HG03342 (cell line): Measurements from ENCODE around the gene ANKRD36C.
"Not testable (repeated sequence)": the region's sequence is repeated elsewhere in the genome, so short reads cannot be mapped to it uniquely, and the experiment has no call there.

Experiments used
- ATAC-seq: cut with Tn5 transposase; IDR thresholded peaks from one replicate; pipeline ENCODE4 v1.9.1; 2021; ENCODE audit warnings: mild to moderate bottlenecking, moderate library complexity; ENCODE audit not compliant: unreplicated experiment

The ANKRD36C gene

DNA sequence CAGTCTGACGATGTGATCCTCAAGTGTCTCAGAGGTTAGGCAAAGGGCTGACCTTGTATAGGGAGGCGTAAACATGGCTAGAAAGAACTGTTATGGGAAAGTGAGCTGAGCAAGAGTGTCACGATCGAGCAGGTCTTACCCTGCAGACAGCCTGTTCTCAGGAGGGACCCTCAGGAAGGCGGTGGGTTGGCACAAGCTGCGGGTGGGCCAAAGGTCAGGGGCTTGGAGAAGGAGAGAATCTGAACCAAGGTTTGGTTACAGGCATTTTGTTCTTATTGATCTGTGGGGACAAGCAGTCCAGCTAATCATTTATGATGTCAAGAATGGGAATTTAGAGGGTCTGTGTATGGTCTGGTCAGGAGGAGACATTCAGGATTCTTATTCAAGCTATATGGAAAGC, 16.4 kb upstream of the ANKRD36C start:
- not testable (repeated sequence) for ATAC-seq

GRCh38 chr2:96006248-96006647, 14.6 kb upstream of the ANKRD36C start:
- ATAC-seq = not testable (repeated sequence)

GRCh38 chr2:95992520-95993272, 1.1 kb upstream of the ANKRD36C start:
- not testable (repeated sequence) for ATAC-seq

GRCh38 chr2:95992102-95992501, 478 bp upstream of the ANKRD36C start:
- peak; percentile 31 for ATAC-seq

DNA sequence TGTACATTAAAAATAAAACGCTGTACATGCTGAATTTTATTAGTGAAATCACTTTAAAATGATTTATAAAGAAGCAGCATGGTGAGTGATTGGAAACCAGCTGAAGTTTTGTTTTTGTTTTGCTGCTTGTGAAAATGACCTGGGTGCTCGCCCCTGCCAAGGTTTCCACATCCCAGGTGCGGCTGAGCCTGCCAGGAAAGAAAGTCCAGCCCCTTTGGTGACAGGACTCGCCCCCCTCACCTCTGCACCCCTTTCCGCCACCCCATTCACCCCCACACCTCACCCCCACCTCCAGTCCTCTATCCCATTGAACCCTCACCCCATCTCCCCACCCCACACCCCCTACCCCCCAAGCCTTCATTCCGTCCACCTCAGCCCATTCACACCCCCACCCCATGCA, 740 bp downstream of the ANKRD36C start:
- not testable (repeated sequence) for ATAC-seq

DNA sequence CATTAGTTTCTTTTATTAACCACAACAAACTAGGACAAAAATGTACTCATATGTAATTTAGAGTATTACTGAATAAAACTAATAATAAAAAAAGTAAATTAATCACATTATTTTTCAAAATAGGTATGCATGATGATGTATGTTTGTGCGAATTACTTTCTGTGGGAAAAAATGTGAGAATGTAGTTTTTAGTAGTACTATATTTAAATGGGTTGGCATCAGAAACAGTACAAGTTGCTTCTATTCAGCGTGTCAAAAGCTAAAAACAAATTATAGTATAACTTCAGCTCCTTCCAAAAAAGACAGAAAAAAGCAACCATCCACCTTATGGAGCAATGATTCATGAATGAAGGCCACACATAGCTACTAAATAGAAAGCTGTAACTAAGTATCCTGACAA, 40.0 kb downstream of the ANKRD36C start:
- not testable (repeated sequence) for ATAC-seq

- not testable (repeated sequence) for ATAC-seq
Measured at GRCh38 chr2:95948039-95948438, 43.6 kb downstream of the ANKRD36C start.

- ATAC-seq = not testable (repeated sequence)
Measured at GRCh38 chr2:95939947-95940346, 51.7 kb downstream of the ANKRD36C start.

GRCh38 chr2:95930740-95931139, 60.9 kb downstream of the ANKRD36C start:
- not testable (repeated sequence) for ATAC-seq

DNA sequence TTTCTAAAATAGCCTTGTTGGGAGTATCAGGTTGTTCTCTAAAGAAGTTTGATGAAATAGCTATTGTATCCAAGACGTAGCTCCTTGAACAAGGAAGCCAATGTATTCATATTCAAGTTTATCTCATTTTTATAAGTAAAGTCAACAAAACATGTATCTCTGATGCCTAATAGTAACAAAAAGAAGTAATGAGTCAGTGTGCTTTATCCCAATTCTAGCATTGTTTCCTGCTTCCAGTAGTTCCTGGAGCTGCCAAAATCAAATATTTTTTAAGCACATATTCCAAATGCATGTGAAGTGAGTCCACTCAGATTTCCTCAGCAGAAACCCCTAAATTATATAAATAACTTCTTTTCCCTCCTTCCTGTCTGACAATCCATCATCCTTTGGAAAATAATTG, 74.6 kb downstream of the ANKRD36C start:
- ATAC-seq = not testable (repeated sequence)

- not testable (repeated sequence) for ATAC-seq
Measured at GRCh38 chr2:95915131-95915530, 76.5 kb downstream of the ANKRD36C start.

DNA sequence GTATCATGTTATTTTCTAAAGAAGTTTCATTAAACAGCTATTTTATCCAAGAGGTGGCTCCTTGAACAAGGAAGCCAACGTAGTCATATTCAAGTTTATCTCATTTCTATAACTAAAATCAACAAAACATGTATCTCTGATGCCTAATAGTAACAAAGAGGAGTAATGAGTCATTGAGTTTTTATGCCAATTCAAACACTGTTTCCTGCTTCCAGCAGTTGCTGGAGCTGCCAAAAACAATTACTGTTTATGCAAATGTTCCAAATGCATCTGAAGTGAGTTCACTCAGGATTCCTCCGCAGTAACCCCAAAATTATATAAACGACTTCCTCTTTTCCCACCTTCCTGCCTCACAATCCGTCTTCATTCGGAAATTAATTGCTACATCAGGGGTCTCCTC, 80.2 kb downstream of the ANKRD36C start:
- ATAC-seq = not testable (repeated sequence)

GRCh38 chr2:95894443-95894842, 97.2 kb downstream of the ANKRD36C start:
- not testable (repeated sequence) for ATAC-seq

GRCh38 chr2:95867929-95868328, 123.7 kb downstream of the ANKRD36C start:
- ATAC-seq = not testable (repeated sequence)

GRCh38 chr2:95867047-95867677, 124.5 kb downstream of the ANKRD36C start:
- ATAC-seq = not testable (repeated sequence)

DNA sequence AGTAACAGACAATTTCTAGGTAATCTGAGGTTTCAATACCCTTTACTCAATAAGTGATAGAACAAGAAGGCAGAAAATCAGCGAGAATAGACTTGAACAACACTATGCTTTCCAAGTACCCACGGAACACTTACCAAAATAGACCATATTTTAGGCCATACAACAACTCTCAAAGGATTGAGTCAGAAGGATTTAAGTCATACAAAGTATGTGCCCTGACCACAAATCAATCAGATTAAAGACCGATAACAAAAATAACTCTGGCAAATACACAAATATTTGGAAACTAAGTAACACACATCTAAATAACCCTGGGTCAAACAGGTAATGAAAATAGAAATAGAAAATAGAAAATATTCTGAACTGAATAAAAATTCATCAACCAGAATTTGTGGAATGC, 129.5 kb downstream of the ANKRD36C start:
- ATAC-seq = not testable (repeated sequence)

- no peak for ATAC-seq
Measured at GRCh38 chr2:95836151-95836550, 155.5 kb downstream of the ANKRD36C start.

DNA sequence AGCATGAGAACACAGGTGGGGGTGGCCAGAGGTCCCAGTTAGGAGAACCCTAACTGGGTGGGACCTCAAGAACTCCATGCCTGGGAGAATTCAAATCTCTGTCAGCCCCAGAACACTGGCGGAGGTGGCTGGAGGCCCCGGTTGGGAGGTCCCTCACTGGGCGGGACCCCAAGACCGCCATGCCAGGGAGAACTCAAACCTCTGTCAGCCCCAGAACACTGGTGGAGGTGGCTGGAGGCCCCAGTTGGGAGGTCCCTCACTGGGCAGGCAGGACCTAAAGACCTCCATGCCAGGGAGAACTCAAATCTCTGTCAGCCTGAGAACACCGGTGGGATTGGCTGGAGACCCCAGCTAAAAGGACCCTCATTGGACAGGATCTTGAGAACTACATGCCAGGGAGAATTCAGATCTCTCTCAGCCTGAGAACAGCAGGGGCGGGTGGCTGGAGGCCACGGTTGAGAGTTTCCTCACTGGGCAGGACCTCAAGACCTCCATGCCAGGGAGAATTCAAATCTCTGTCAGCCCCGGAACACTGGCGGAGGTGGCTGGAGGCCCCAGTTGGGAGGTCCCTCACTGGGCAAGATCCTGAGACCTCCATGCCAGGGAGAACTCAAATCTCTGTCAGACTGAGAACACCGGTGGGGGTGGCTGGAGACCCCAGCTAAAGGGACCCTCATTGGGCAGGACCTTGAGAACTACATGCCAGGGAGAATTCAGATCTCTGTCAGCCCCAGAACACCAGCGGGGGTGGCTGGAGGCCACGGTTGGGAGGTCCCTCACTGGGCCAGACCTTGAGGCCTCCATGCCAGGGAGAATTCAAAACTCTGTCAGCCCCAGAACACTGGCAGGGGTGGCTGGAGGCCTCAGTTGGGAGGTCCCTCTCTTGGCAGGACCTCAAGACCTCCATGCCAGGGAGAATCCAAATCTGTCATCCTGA, 157.3 kb downstream of the ANKRD36C start:
- not testable (repeated sequence) for ATAC-seq

DNA sequence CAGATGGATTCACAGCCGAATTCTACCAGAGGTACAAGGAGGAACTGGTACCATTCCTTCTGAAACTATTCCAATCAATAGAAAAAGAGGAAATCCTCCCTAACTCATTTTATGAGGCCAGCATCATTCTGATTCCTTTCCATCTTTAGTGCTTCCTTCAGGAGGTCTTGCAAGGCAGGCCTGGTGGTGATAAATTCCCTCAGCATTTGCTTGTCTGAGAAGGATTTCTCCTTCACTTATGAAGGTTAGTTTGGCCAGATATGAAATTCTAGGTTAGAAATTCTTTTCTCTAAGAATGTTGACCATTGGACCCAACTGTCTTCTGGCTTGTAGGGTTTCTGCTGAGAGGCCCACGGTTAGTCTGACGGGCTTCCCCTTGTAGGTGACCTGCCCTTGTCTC, 167.4 kb downstream of the ANKRD36C start:
- not testable (repeated sequence) for ATAC-seq

GRCh38 chr2:95817521-95817920, 174.1 kb downstream of the ANKRD36C start:
- ATAC-seq = not testable (repeated sequence)

GRCh38 chr2:95813311-95813710, 178.3 kb downstream of the ANKRD36C start:
- ATAC-seq = not testable (repeated sequence)
